B cell (primary cell): ENCODE results near the gene VPS37C. TPM values are rescaled to one million over a fixed set of nuclear protein-coding genes. Genes with fewer than 3 reads are reported as not detected.

Source experiments
- ATAC-seq: fragments of 200-7000 bp; cut with Tn5 transposase; one replicate; pipeline ENCODE4 v1.10.0; 2021; ENCODE audit warnings: low read depth, mild to moderate bottlenecking, moderate number of reproducible peaks, moderate library complexity
- CTCF ChIA-PET: fragments of 350-600 bp; sonication (Branson Sonifier 250); formaldehyde crosslinking; loops from one replicate; lab custom pipeline; 2021; ENCODE audit warnings: antibody characterized with exemption, inconsistent platforms; lab: Charles Lee
- POLR2A ChIA-PET: fragments of 350-600 bp; sonication (Branson Sonifier 250); formaldehyde crosslinking; loops from one replicate; lab custom pipeline; 2021; ENCODE audit warnings: antibody characterized with exemption; lab: Charles Lee
- DNase-seq: peaks from one replicate; pipeline ENCODE4 v3.0.0; 2013
- H2AFZ ChIP-seq: 2 replicates; pipeline ENCODE4 v1.6.1; 2012; ENCODE audit warnings: mild to moderate bottlenecking, low read depth, low read length; ENCODE audit not compliant: insufficient read depth, poor library complexity, severe bottlenecking
- H3K27ac ChIP-seq, 2 donors: 1 replicate in 1 of 2; 2 replicates in 1 of 2; pipeline ENCODE4 v1.5.1; 2012 to 2013; ENCODE audit warnings: low read length in 2 of 2, mild to moderate bottlenecking in 2 of 2, moderate library complexity in 1 of 2
- H3K27me3 ChIP-seq, 4 experiments: fragments of 200-600 bp in 1 of 4; sonication (generic) in 1 of 4; replicated peaks in 1 of 4; 1 replicate in 2 of 4; 2 replicates in 2 of 4; pipeline versions ENCODE4 v1.6.1 to v1.7.0; 2013 to 2016; ENCODE audit warnings: low read length in 3 of 4, mild to moderate bottlenecking in 2 of 4, mixed read lengths in 1 of 4, moderate library complexity in 1 of 4; ENCODE audit not compliant: insufficient read depth in 4 of 4, control insufficient read depth in 3 of 4; ENCODE audit errors: control extremely low read depth in 1 of 4
- H3K36me3 ChIP-seq, 2 experiments: replicated peaks in 1 of 2; 1 replicate in 1 of 2; 2 replicates in 1 of 2; pipeline versions ENCODE4 v1.6.1 to v1.7.1; 2013; ENCODE audit warnings: low read length in 1 of 2; ENCODE audit not compliant: insufficient read depth in 2 of 2, control insufficient read depth in 1 of 2; ENCODE audit errors: control extremely low read depth in 1 of 2, extremely low read depth in 1 of 2
- H3K4me1 ChIP-seq, 2 donors: fragments of 200-600 bp in 1 of 2; sonication (generic) in 1 of 2; 1 replicate in 1 of 2; 2 replicates in 1 of 2; pipeline versions ENCODE4 v1.5.1 to v1.6.1; 2013 to 2017; ENCODE audit warnings: low read length in 2 of 2; ENCODE audit not compliant: control insufficient read depth in 2 of 2, insufficient read depth in 2 of 2
- H3K4me2 ChIP-seq: replicated peaks from 2 replicates; pipeline ENCODE3; 2012; ENCODE audit warnings: mild to moderate bottlenecking, low read depth, low read length; ENCODE audit not compliant: poor library complexity, severe bottlenecking
- H3K4me3 ChIP-seq, 5 experiments: fragments of 200-600 bp in 1 of 5; sonication (generic) in 1 of 5; 1 replicate in 3 of 5; 2 replicates in 2 of 5; pipeline versions ENCODE4 v1.5.1 to v1.7.0; 2011 to 2016; ENCODE audit warnings: low read length in 4 of 5, mild to moderate bottlenecking in 4 of 5, low read depth in 2 of 5, control low read depth in 1 of 5, moderate library complexity in 1 of 5; ENCODE audit not compliant: insufficient read depth in 1 of 5; ENCODE audit errors: control extremely low read depth in 1 of 5, extremely low read depth in 1 of 5
- H3K79me2 ChIP-seq: fragments of 200-600 bp; sonication (generic); one replicate; pipeline ENCODE4 v1.6.0; 2016; ENCODE audit warnings: low read length; ENCODE audit not compliant: control insufficient read depth, insufficient read depth
- H3K9ac ChIP-seq: fragments of 200-600 bp; sonication (generic); 2 replicates; pipeline ENCODE4 v1.6.1; 2017; ENCODE audit warnings: mild to moderate bottlenecking, low read length, moderate library complexity
- H3K9me3 ChIP-seq, 3 donors: one replicate each; pipeline versions ENCODE4 v1.6.1 to v1.7.1; 2013; ENCODE audit warnings: low read length in 2 of 3; ENCODE audit not compliant: control insufficient read depth in 2 of 3, insufficient read depth in 1 of 3; ENCODE audit errors: control extremely low read depth in 1 of 3
- H4K20me1 ChIP-seq: 2 replicates; pipeline ENCODE4 v1.6.0; 2012; ENCODE audit warnings: mild to moderate bottlenecking, low read length; ENCODE audit not compliant: insufficient read depth, control insufficient read depth, poor library complexity, severe bottlenecking
- H3K27ac Mint-ChIP-seq: one replicate; pipeline ENCODE4 v1.8.0; 2021; ENCODE audit warnings: mixed read lengths
- H3K27me3 Mint-ChIP-seq: one replicate; pipeline ENCODE4 v1.8.0; 2021; ENCODE audit warnings: mixed read lengths
- H3K4me1 Mint-ChIP-seq: one replicate; pipeline ENCODE4 v1.8.0; 2021; ENCODE audit warnings: mixed read lengths
- H3K4me3 Mint-ChIP-seq: one replicate; pipeline ENCODE4 v1.8.0; 2021; ENCODE audit warnings: mixed read lengths
- H3K9me3 Mint-ChIP-seq: one replicate; pipeline ENCODE4 v1.8.0; 2022; ENCODE audit warnings: mixed read lengths; ENCODE audit not compliant: insufficient read depth
- CTCF ChIP-seq: fragments of 200-600 bp; IDR thresholded peaks from one replicate; pipeline ENCODE4 v1.8.0; 2022; ENCODE audit warnings: antibody characterized with exemption, mild to moderate bottlenecking
- EZH2 ChIP-seq: IDR thresholded peaks from 2 replicates; pipeline ENCODE4 v1.6.1; 2012; ENCODE audit warnings: borderline replicate concordance, low read depth, mild to moderate bottlenecking, moderate library complexity, low read length; ENCODE audit not compliant: insufficient read depth, poor library complexity, severe bottlenecking
- WGBS: methylation state at CpG from one replicate; pipeline ENCODE4 v1.1.5; 2013; ENCODE audit warnings: missing lambda C conversion rate; ENCODE audit not compliant: insufficient coverage; 5-methylcytosine and 5-hydroxymethylcytosine counted together
- intact Hi-C: fragments of 100-400 bp; cut with micrococcal nuclease; formaldehyde crosslinking; loops from one replicate; pipeline ENCODE4 v1.10.0; 2022
- polyA plus RNA-seq: library from polyadenylated mRNA; depleted of rRNA; stranded (reverse); fragments of >200 nt; gene quantifications from 2 replicates; pipeline ENCODE4 v1.2.3, GENCODE V29; 2012
- total RNA-seq, 2 donors: library from RNA; stranded (reverse); fragments of 120-200 nt in 1 of 2; gene quantifications; 1 replicate in 1 of 2; 2 replicates in 1 of 2; pipeline versions ENCODE4 v1.2.3 to v1.2.4, GENCODE V29; 2013 to 2022

Gene VPS37C
- total and polyA plus RNA-seq, 2 donors (not counting 1 experiment from before 2014, with no cell fraction given), result 6.4 to 20.1 TPM

DNA sequence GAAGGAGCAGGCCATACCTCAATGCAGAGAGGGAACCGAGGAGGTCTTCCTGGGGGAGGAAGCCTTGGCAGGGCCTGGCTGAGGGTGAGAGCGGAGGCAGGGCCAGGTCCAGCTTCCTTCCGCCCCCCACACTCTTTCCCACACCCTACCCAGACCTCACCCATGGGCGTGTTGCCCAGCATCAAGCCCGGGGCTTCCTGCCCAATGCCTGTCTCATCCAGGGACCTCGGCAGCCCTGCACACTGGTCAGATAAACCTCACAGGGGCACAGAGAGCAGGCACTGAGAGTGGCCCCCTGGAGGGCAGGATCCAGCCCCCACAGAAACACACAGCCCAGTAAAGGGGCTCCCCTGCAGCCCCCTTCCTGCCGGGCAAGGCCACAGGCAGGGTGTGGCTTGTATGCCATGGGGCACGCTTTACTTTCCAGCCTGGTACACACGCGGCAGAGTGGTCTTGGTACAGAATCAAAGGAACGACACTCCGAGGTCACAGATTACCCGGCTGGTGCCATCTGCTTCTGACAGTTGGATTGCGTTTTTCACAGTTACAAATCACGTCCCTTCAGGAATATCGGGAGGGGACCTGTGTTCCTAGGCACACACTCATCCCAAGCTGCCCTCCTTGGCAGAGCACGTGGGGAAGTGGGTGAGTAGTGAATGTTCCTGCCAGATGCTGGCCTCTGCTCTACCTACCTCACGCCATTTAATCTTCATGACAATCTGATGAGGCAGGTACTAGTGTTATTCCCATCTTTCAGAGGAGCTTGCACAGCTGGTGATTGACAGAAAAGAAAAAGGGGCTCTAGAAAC is 79.0 kb downstream of the VPS37C start:
- Histone ChIP-seq H3K27ac (no peak overlapping the region), H3K4me2 (no peak overlapping the region), H4K20me1 (no peaks in the 10 kb centered on the region), H3K9me3 (peaks cover 0 to 2% (median 0%) of the 10 kb centered on the region in 3 donors), H2AFZ (no peak overlapping the region), H3K27me3 (no peaks in the 10 kb centered on the region), H3K79me2 (no peaks in the 10 kb centered on the region), H3K4me1 (peaks cover 0 to 6% of the 10 kb centered on the region in 2 donors), H3K36me3 (no peaks in the 10 kb centered on the region), H3K4me3 (no peak overlapping the region), H3K9ac (no peak overlapping the region)
- ChIA-PET POLR2A (no interaction called here), CTCF (no interaction called here)
- Mint-ChIP-seq H3K27me3 (no peaks in the 10 kb centered on the region), H3K4me1 (peaks cover 4% of the 10 kb centered on the region), H3K27ac (no peak overlapping the region), H3K4me3 (no peak overlapping the region), H3K9me3 (no peaks in the 10 kb centered on the region)
- TF ChIP-seq CTCF (no peak), EZH2 (no peak)
- intact Hi-C loops, result no loop called here
- ATAC-seq, result no peak
- no peak for DNase-seq
- WGBS, result 61% methylated on average over 12 of the region's 18 CpGs

- Histone ChIP-seq H3K4me2 (no peak overlapping the region), H2AFZ (no peak overlapping the region), H3K9ac (no peak overlapping the region), H3K27ac (no peak overlapping the region), H3K36me3 (no peaks in the 10 kb centered on the region), H4K20me1 (no peaks in the 10 kb centered on the region), H3K9me3 (peaks cover 0 to 2% (median 0%) of the 10 kb centered on the region in 3 donors), H3K4me1 (peaks cover 0 to 6% of the 10 kb centered on the region in 2 donors), H3K4me3 (no peak overlapping the region), H3K79me2 (no peaks in the 10 kb centered on the region), H3K27me3 (no peaks in the 10 kb centered on the region)
- ChIA-PET CTCF (interaction anchor here (1.1 kb wide), 1 partner anchor 9 kb away, joined by 4 read pairs; no protein-coding TSS in a partner anchor), POLR2A (interaction anchor here (0.7 kb wide), 2 partner anchors 12 to 159 kb away, joined by 3 to 11 read pairs; no protein-coding TSS in a partner anchor)
- no peak for ATAC-seq
- Mint-ChIP-seq H3K27ac (no peak overlapping the region), H3K4me3 (no peak overlapping the region), H3K9me3 (no peaks in the 10 kb centered on the region), H3K27me3 (no peaks in the 10 kb centered on the region), H3K4me1 (peaks cover 4% of the 10 kb centered on the region)
- TF ChIP-seq CTCF (no peak), EZH2 (no peak)
- intact Hi-C loops, result no loop called here
- no peak for DNase-seq
- WGBS, result 91% methylated on average over 11 of the region's 11 CpGs
Observed at GRCh38 chr11:61080986-61081590, 80.1 kb downstream of the VPS37C start.
